K562 (cell line): ENCODE results near the gene TMEM120A. TPM values are rescaled to one million over a fixed set of nuclear protein-coding genes. Genes with fewer than 3 reads are reported as not detected.
A peak's percentile ranks its signal among the peaks of the same experiment; 100 is the strongest.

Source experiments
- BACH1 ChIP-seq: fragments of 200-800 bp; sonication (Bioruptor generic); IDR thresholded peaks from 2 replicates; pipeline ENCODE4 v1.6.1; 2016; ENCODE audit warnings: missing genetic modification characterization, missing compliant biosample characterization
- BRD4 ChIP-seq: fragments of 200-600 bp; sonication (generic); IDR thresholded peaks from 2 replicates; pipeline ENCODE4 v1.6.1; 2017; ENCODE audit warnings: inconsistent platforms
- CEBPB ChIP-seq: fragments of 450-650 bp; IDR thresholded peaks from 2 replicates; pipeline ENCODE4 v1.6.1; 2016; ENCODE audit warnings: missing genetic modification characterization, missing compliant biosample characterization
- DNMT1 ChIP-seq: fragments of 450-650 bp; IDR thresholded peaks from 2 replicates; pipeline ENCODE4 v1.6.1; 2016; ENCODE audit warnings: antibody characterized with exemption, mild to moderate bottlenecking
- EP300 ChIP-seq: IDR thresholded peaks from 2 replicates; pipeline ENCODE4 v1.6.1; 2012; ENCODE audit warnings: low read length, improper control_type of control experiment
- ETV6 ChIP-seq, 3 experiments: fragments of 150-350 bp in 1 of 3; sonication (generic) in 1 of 3; formaldehyde crosslinking in 1 of 3; IDR thresholded peaks; 2 replicates each; pipeline versions ENCODE4 v1.6.1 to v1.8.0; 2014 to 2022; ENCODE audit warnings: borderline replicate concordance in 2 of 3, low read depth in 2 of 3, antibody characterized with exemption in 1 of 3, low read length in 1 of 3, mild to moderate bottlenecking in 1 of 3, missing genetic modification reagents in 1 of 3
- HLTF ChIP-seq: fragments of 450-650 bp; IDR thresholded peaks from 2 replicates; pipeline ENCODE4 v1.6.1; 2016
- MCM5 ChIP-seq: fragments of 450-650 bp; IDR thresholded peaks from 2 replicates; pipeline ENCODE4 v1.6.1; 2016; ENCODE audit warnings: low read depth
- MCM7 ChIP-seq, 2 experiments: fragments of 450-650 bp; IDR thresholded peaks; 2 replicates each; pipeline ENCODE4 v1.6.1; 2016 to 2018
- PHB ChIP-seq: fragments of 250-450 bp; sonication (Bioruptor Pico); IDR thresholded peaks from 2 replicates; pipeline ENCODE4 v1.5.0; 2021
- RFX7 ChIP-seq: fragments of 250-450 bp; sonication (Bioruptor Pico); IDR thresholded peaks from 2 replicates; pipeline ENCODE4 v1.5.1; 2021; ENCODE audit warnings: mild to moderate bottlenecking
- SIN3A ChIP-seq, 2 experiments: fragments of 150-350 bp in 1 of 2; IDR thresholded peaks; 2 replicates each; pipeline ENCODE4 v1.6.1; 2011 to 2016; ENCODE audit warnings: borderline replicate concordance in 2 of 2, low read depth in 2 of 2, low read length in 2 of 2, mild to moderate bottlenecking in 2 of 2, moderate library complexity in 2 of 2; ENCODE audit not compliant: control insufficient read depth in 1 of 2
- SMARCB1 ChIP-seq: IDR thresholded peaks from 2 replicates; pipeline ENCODE4 v1.6.1; 2011; ENCODE audit warnings: improper control_type of control experiment, low read depth; ENCODE audit not compliant: insufficient read length
- SRSF7 ChIP-seq: fragments of 200-400 bp; formaldehyde crosslinking; optimal IDR thresholded peaks from 2 replicates; pipeline ENCODE3; 2017; ENCODE audit warnings: mild to moderate bottlenecking, low read depth, low read length
- WHSC1 ChIP-seq: IDR thresholded peaks from one replicate; pipeline ENCODE4 v1.6.1; 2012; ENCODE audit warnings: low read length, control low read depth, inconsistent platforms
- ZFP30 ChIP-seq: fragments of 250-450 bp; sonication (Bioruptor Pico); IDR thresholded peaks from 2 replicates; pipeline ENCODE4 v1.8.0; 2022; ENCODE audit warnings: moderate library complexity, mild to moderate bottlenecking, inconsistent platforms, borderline replicate concordance
- ZNF644 ChIP-seq: fragments of 200-800 bp; sonication (Bioruptor generic); IDR thresholded peaks from 2 replicates; pipeline ENCODE4 v1.6.1; 2016; ENCODE audit warnings: low read depth, missing genetic modification characterization, missing compliant biosample characterization
- ZNF668 ChIP-seq: fragments of 250-450 bp; sonication (Bioruptor Pico); IDR thresholded peaks from 2 replicates; pipeline ENCODE4 v1.8.0; 2022; ENCODE audit warnings: mild to moderate bottlenecking, inconsistent platforms
- ZNF707 ChIP-seq: fragments of 250-450 bp; sonication (Bioruptor Pico); conservative IDR thresholded peaks from 2 replicates; pipeline ENCODE4 v1.8.0; 2022; ENCODE audit warnings: inconsistent platforms, mild to moderate bottlenecking, moderate library complexity
- polyA plus RNA-seq, 8 experiments: library from polyadenylated mRNA; depleted of rRNA in 4 of 8; stranded (reverse) in 5 of 8; unstranded in 3 of 8; fragments of >200 nt; fragmentation: Nextera tagmentation in 2 of 8; fragmentation: Illumina TruSeq in 1 of 8; extraction: Ambion mirVana in 2 of 8; extraction: Trizol in 1 of 8; gene quantifications; 2 replicates each; pipeline versions ENCODE4 v1.2.1 to v1.2.3, GENCODE V29; 2011 to 2014; ENCODE audit warnings: inconsistent platforms in 1 of 8, missing spikeins in 1 of 8
- total RNA-seq, 7 experiments: library from RNA; depleted of rRNA in 6 of 7; stranded (reverse); fragments of >200 nt in 6 of 7; fragmentation: Illumina TruSeq in 2 of 7; extraction: Trizol in 2 of 7; gene quantifications; 2 replicates each; pipeline versions ENCODE4 v1.2.1 to v1.2.3, GENCODE V29; 2011 to 2021; ENCODE audit warnings: low replicate concordance in 1 of 7
- TF ChIP-seq, protein P1 (sequence below): fragments of 250-450 bp; sonication (Bioruptor Pico); IDR thresholded peaks from 2 replicates; pipeline ENCODE4 v1.5.0; 2021
- TF ChIP-seq, protein P2 (sequence below): fragments of 250-450 bp; sonication (Bioruptor Pico); IDR thresholded peaks from 2 replicates; pipeline ENCODE4 v1.5.0; 2021; ENCODE audit warnings: mild to moderate bottlenecking, borderline replicate concordance
- TF ChIP-seq, protein P3 (sequence below): fragments of 250-450 bp; sonication (Bioruptor Pico); IDR thresholded peaks from 2 replicates; pipeline ENCODE4 v1.5.0; 2020; ENCODE audit warnings: mild to moderate bottlenecking

Gene TMEM120A
- total and polyA plus RNA-seq, 9 of the 15 experiments (the other 6 are each of a cell fraction or from before 2014, with no cell fraction given) = 2.3 to 90.2 (median 22.9) TPM

DNA sequence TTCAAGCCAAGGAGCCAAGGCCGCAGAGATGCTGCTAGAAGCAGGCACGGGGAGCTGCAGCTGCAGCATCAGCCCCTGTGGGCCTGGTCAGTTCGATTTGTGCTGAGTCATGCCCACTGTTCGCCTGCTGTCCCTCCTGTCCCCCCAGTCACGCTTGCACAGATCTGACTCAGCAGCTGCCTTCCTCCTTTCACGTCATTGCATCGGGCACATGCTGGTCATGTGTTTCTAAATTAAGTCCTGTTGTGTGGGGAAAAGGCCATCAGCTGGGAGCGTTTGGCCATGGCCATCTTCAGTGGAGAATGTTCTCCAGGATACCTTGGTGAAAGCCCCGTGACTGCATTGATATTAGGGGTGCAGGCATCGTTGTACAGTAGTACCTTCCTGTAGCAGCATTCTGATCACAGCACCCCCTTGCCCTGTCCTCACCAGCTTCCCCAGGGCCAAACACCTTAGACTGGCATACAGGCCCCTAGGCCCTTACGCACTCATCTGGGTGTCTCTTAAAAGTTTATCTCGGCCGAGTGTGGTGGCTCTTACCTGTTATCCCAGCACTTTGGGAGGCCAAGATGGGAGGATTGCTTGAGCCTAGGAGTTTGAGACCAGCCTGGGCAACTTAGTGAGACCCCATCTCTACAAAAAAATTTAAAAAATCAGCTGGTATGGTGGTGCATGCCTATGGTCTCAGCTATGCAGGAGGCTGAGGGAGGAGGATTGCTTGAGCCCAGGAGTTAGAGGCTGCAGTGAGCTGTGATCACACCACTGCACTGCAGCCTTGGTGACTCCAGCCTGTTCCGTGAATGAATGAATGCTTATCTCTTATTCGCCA is 56.2 kb downstream of the TMEM120A start (continued):
- TF ChIP-seq, protein P1, sequence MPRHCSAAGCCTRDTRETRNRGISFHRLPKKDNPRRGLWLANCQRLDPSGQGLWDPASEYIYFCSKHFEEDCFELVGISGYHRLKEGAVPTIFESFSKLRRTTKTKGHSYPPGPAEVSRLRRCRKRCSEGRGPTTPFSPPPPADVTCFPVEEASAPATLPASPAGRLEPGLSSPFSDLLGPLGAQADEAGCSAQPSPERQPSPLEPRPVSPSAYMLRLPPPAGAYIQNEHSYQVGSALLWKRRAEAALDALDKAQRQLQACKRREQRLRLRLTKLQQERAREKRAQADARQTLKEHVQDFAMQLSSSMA (CRISPR knock-in tag) = no peak
- TF ChIP-seq MCM5 (no peak), ETV6 (IDR thresholded peaks at IDR 0.05; ENCODE audit: borderline replicate concordance in 1 of 2, low read depth in 2 of 2, low read length in 1 of 2) (peak in 1 of 2 experiments; percentile 45; a peak in 1 of 4 replicates), ETV6 (CRISPR knock-in tag; IDR thresholded peaks at IDR 0.05; ENCODE audit: borderline replicate concordance) (no peak), SIN3A (IDR thresholded peaks at IDR 0.05; ENCODE audit: borderline replicate concordance in 2 of 2, control insufficient read depth in 1 of 2, low read depth in 2 of 2, low read length in 2 of 2) (peak in 1 of 2 experiments; percentile 76; a peak in 1 of 4 replicates), HLTF (no peak), DNMT1 (no peak), PHB (CRISPR knock-in tag) (0 out of 2 replicates have a peak, but pooled peaks have one; percentile 64), SRSF7 (no peak), ZFP30 (no peak), EP300 (peak; percentile 92), CEBPB (tag) (peak; percentile 49; the same call in 1 of the 2 replicates), WHSC1 (no peak), SMARCB1 (no peak), ZNF668 (0 out of 2 replicates have a peak, but pooled peaks have one; percentile 53), BACH1 (tag) (peak; percentile 100), ZNF644 (tag) (peak; percentile 46; the same call in 1 of the 2 replicates), ZNF707 (CRISPR knock-in tag) (no peak), RFX7 (CRISPR knock-in tag) (no peak), BRD4 (0 out of 2 replicates have a peak, but pooled peaks have one; percentile 37), MCM7 (IDR thresholded peaks at IDR 0.05) (no peak)
- TF ChIP-seq, protein P2, sequence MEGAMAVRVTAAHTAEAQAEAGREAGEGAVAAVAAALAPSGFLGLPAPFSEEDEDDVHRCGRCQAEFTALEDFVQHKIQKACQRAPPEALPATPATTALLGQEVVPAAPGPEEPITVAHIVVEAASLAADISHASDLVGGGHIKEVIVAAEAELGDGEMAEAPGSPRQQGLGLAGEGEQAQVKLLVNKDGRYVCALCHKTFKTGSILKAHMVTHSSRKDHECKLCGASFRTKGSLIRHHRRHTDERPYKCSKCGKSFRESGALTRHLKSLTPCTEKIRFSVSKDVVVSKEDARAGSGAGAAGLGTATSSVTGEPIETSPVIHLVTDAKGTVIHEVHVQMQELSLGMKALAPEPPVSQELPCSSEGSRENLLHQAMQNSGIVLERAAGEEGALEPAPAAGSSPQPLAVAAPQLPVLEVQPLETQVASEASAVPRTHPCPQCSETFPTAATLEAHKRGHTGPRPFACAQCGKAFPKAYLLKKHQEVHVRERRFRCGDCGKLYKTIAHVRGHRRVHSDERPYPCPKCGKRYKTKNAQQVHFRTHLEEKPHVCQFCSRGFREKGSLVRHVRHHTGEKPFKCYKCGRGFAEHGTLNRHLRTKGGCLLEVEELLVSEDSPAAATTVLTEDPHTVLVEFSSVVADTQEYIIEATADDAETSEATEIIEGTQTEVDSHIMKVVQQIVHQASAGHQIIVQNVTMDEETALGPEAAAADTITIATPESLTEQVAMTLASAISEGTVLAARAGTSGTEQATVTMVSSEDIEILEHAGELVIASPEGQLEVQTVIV (CRISPR knock-in tag) = peak; percentile 29; the same call in 1 of the 2 replicates
- TF ChIP-seq, protein P3, sequence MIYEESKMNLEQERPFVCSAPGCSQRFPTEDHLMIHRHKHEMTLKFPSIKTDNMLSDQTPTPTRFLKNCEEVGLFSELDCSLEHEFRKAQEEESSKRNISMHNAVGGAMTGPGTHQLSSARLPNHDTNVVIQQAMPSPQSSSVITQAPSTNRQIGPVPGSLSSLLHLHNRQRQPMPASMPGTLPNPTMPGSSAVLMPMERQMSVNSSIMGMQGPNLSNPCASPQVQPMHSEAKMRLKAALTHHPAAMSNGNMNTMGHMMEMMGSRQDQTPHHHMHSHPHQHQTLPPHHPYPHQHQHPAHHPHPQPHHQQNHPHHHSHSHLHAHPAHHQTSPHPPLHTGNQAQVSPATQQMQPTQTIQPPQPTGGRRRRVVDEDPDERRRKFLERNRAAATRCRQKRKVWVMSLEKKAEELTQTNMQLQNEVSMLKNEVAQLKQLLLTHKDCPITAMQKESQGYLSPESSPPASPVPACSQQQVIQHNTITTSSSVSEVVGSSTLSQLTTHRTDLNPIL (CRISPR knock-in tag) = no peak
